NCI-H748 treated with DMSO at 0.1 percent for 48 hours (cell line): ENCODE results near the gene PKP2.
"Not testable (repeated sequence)": the region's sequence is repeated elsewhere in the genome, so short reads cannot be mapped to it uniquely, and the experiment has no call there.

ENCODE experiments used
- DNase-seq: peaks from one replicate; lab custom pipeline; 2025; lab: John Stamatoyannopoulos, UW

PKP2 gene

DNA sequence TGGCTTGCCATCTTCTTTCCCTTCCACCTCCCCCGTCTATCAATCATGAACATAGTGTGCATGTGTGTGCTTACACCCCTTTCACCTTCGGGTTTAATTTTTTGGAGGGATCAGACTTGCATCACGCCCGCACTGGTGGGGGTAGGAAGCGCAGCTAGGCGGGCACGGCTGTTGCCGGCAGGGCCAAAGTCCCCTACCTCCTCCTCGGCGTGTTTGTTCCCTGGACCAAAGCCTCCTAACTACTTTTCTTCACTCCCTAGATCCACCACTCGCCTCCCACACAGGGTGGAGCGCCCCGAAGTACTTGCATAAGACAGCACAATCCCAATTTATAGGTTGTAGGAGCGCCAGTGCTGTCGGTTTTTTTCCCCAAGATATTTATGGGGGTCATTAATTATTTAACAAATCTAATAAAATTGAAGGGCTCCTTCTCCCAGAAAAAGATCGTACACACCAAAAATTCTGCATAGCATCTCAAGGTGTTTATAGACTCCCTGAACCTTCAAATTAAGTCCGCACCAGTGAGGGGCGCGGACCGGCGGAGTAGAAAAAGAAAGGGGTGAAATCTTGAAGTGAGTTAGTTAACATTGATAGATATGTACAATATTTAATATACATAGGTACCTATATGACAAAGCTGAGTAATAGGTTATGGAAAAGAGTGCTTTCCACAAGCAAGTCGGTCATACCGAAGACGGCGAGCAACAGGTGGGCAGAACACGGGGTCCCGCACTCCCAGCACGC, 717 bp downstream of the PKP2 start:
- peak; percentile 60 for DNase-seq

DNA sequence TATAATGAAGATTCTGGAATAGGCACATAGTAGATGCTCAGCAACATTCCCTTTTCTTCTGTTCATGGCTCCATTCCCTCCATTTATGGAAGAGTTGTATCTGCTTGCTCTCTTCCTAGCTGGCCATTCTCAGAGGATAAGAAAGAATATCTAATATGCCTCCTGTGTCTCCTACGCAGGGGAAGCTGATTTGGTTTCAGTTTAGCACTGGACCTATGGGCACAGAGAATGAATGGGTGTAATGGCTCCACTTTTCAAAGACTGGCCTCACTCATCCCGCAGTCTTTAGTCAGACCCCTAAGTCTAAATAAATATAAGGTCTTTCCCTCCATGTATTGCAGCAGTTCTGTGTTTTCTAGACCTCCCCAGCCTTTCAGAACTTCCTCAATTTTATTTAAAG, 2.0 kb downstream of the PKP2 start:
- no peak for DNase-seq

DNA sequence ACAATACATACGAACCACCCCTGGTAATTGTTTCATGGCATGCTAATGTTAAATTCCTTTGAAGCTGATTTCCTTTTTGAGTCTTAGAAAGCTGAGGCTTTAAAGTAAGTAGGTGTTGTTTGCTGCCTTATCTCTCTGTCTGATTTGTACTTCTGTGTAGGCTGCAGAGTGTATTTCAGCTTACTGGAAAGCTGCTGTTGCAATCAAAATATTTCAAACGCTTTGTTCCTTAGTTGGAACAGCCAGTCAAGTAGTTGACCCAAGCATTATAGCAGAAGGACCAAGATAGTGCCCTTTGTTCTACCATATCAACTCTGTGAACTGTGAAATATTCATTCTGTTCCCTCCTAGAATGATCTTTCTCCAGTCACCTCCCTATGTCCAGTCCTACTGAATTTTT, 3.1 kb downstream of the PKP2 start:
- no peak for DNase-seq

DNA sequence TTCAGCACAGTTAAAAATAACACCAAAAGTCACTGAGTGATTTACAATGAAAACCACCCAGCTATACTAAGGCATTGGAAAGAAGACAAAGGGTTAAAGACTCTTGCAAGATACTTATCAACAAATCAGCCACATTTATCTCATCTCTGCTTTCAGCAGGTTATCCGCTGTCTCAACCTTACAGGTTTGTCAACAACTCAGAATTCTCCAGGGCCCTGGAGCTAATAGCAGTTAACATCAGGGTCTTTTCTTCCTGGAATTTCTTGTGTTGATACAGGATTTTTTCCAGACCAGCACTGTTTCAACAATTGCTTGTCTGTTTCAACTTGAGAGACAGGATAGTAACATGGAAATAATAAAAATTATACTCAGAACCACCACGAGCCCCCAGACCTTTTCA, 3.5 kb downstream of the PKP2 start:
- DNase-seq: no peak

DNA sequence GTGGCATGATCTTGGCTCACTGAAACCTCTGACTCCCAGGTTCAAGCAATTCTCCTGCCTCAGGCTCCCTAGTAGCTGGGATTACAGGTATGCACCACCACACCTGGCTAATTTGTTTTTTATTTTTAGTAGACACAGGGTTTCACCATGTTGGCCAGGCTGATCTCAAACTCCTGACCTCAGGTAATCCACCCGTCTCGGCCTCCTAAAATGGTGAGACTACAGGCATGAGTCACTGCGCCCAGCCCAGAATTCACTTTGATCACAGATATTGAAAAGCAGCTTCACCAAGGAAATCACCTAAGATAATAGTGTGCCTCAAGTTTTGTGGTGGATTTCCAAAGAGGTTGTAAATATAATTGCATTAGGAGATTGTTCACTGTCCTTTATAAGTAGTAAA, 4.2 kb downstream of the PKP2 start:
- not testable (repeated sequence) for DNase-seq

DNA sequence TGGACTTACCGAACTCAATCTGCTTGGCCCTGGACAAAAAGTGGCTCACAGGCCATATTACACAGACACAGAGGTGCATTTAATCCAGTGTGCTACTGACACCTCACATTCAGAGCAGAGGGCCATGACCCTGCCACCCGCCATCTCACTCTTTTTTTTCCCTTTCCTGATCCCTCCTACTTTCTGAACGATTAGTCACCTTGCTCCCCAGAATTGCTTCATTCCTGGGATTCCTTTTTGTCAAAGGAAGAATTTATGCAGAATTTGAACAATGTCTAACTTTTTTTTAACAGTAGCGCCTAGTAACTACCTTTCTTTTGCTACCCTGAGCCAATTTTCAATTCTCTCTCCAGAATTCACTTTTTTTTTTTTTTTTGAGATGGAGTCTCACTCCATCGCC, 4.6 kb downstream of the PKP2 start:
- no peak for DNase-seq

DNA sequence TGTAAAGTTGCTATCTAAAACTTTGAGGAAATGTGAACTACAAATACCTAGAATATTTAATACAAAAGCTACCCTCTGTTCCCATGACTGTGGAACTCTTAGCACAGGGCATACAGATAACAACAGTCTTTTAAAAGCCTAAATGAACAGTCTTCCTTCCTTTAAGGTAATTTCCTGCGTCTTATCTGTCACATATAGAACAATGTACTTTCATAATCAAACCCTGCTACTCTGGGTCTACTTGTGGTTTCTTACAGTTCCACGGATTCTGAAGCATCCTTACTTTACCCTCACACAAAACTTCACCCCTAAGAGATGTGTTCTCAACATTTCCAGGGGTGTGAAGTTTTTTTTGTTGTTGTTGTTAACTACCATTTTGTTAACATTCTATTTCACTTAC, 5.1 kb downstream of the PKP2 start:
- DNase-seq: no peak

DNA sequence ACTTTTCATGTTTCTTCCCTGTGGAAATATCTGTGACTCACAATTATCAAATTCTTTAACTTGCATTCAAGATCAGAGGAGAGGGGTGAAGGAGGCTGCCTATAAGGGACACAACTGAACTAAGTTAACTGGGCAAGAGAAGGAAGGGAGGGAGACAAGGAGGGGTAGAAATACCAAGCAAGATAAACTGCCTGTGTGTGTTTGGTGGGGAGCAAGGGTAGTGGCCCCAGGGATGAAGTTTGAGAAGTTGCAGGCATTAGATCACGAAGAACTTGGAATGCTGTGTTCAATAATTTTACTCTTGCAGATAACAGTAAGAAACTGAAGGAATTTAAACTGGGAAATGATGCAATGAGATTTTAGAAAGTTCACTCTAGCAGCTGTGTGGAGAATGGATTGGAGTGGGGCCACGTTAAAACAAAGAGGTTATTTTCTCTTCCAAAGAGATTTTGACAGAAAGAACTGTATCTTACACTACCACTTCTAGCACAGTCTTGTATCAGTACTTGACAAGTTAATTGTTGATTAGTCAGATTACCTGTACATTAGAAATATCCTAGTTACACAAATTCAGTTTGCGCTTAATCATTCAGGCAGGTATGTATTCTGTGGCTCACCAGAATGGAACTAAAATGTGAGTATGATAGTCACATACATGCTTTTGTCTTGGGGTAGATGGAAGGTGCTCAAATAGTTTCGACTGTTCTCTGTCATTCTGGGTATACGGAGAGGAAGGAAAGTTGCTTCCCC, 7.4 kb downstream of the PKP2 start:
- no peak for DNase-seq

DNA sequence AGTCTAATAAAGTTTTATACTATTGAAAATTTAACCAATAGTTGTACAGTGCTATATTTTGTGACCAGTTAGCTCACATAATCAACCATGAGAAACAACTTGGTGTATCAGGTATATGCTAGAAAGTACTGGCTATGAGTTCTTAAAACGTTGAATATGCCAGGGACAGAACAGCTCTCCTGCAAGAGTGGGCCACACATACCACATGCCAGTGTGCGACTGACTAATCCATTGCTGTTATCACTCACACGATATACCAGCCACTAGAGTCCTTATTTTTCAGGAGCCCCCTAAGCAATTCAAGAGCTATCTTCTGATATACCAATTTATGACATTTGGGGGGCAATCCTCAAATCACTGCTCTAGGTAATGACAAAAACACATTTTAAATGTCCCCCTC, 9.5 kb downstream of the PKP2 start:
- no peak for DNase-seq

DNA sequence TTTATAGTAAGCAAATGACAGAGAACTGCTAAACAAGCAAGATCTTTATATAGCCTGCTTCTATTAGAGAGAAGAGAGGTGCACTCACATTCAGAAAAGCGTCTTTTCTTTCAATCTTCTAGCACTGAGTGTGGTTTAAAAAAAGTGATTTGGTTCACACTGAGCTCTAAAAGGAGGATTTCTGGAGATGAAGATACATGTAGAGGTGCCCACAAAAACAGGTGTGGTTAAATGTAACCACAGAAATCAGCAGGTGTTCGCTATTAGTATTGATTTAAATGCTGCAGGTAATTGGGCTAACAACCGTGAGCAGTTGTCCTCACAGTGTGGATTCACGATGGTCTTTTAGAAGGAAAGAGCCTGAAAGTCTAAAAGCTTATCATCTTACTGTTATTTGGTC, 10.7 kb downstream of the PKP2 start:
- peak; percentile 92 for DNase-seq

DNA sequence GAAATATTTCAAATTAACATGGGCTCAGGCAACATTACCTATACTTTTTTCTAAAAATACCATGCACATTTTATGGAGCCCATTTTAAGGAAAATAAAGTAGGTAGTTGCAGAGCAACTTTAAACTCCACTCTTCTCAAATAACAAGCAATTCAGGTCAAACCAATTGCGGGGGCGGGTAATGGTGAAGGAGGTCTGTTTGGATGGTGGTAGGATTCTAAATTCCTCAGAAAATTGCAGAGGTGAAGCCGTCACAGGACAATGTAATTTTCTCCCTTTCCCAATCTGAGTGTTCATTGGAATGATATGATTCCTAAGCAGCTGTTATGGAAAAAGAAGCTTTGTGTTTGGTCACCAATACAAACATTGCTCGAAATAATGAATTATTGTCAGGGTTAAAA, 11.6 kb downstream of the PKP2 start:
- DNase-seq: no peak

DNA sequence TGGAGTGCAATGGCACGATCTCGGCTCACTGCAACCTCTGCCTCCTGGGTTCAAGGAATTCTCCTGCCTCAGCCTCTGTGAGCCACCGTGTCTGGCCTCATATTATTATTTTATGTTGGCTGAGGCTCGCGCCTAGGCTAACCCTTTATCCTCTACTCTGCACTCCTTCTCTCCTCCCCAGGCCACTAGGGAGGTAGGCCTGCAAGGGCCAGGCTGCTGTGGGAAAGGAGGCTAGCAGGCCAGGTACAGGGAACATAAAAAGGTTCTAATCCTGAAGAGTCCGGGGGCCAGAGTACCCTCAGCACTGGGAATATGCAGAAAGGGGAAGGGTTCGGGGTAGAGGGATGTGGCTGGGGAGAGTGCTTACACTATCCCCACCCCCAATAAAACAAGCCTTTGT, 14.9 kb downstream of the PKP2 start:
- no peak for DNase-seq

DNA sequence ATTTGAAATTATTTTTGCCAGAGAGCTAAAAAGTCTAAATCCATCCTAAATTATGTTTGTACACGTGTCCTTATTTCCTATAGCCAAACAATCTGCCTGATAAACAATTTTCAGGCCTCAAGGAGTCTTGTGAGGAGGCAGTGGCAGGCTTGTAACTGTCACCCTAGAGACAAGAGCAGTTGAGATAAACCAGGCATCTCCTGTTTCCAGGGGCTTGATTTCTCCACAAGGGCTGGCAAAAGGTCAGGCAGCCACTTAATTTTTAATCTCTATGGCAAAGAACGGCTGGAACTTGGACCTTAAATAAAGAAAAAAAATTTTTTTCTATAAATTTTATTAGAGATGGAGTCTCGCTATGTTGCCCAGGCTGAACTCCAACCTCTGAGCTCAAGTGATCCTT, 15.5 kb downstream of the PKP2 start:
- DNase-seq: no peak

DNA sequence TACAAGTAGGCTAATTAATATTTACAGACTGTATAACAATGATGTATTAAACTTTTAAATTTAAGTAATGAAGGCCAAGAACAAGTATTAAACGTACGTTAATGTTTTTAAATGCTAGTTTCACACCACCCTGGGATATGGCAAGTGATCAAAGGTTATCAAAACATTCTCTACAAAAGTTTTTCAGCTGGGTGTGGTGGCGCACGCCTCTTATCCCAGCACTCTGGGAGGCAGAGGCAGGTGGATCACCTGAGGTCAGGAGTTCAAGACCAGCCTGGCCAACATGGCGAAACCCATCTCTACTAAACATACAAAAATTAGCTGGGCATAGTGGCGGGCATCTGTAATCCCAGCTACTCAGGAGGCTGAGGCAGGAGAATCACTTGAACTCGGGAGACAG, 17.5 kb downstream of the PKP2 start:
- not testable (repeated sequence) for DNase-seq

DNA sequence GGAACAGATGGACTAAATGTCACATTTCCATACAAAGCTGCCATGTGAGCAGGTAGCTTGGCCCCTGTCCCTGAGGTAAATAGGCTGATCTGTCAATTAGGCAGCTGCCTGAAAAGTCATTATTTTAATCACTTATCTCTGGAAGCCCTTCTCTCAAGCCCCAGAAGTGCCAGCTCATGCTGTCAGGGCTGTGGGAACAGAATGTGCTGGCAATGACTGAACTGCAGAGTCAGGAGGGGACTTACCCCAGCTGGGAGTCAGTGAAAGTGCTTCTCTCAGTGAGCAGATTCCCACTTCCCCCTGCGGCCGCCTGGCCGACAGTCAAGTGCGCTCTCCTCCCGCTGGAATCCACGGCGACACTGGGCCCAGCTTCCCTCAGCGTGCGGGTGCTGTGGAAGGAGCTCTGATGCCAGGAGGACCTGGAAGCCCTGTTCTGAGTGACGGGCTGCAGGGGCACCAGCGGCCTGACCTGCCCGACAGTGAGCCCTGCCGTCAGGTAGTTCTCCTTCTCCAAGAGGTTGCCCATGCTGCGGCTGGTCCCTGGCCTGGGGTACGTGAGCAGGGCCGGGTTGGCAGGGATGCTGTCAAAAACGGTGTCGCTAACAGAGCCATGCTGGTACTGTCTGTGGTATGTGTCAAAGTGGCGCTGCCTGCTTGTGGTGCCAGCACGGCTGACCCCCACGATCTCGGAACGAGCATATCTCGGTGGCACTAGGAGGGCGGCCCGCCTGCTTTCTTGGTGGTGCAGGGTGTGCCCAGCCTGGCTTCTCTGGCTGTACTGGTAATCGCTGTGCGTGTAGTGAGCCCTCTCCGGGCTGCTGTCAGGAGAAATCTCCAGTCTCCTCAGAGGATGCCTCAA, 18.7 kb downstream of the PKP2 start:
- DNase-seq: no peak

DNA sequence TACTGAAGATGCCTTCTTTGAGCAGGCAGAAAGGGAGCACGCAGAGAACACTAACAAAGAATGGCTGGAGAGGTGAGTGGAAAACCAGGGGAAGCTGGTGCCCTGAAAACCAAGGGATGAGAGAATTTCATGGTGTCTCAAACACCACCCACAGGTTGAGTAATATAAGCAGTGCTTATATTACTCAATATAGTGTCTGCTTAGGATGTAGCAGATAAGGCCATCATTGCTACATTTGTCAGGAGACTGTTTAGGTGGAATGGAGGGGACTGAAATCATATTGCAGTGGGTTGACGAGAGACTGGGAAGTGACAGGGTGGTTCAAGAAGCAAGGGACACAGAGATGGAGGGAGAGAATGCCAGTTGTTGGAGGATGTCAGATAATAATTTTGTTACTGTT, 20.6 kb downstream of the PKP2 start:
- no peak for DNase-seq

DNA sequence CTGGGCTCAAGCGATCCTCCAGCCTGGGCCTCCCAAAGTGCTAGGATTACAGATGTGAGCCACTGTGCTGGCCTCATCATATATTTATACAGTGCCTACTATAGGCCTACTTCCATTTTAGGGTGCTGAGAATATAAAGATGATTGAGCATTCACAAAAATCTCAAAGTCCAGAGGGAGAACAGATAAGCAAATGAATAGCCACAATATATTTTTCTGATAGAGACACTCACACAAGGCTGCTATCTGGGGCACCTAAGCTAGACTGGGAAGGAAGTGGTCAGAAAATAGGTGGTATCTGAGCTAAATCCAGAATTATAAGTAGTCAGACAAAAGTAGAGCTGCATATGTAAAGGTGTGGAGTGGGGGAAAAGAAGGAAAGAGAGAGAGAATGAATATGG, 21.6 kb downstream of the PKP2 start:
- DNase-seq: no peak

DNA sequence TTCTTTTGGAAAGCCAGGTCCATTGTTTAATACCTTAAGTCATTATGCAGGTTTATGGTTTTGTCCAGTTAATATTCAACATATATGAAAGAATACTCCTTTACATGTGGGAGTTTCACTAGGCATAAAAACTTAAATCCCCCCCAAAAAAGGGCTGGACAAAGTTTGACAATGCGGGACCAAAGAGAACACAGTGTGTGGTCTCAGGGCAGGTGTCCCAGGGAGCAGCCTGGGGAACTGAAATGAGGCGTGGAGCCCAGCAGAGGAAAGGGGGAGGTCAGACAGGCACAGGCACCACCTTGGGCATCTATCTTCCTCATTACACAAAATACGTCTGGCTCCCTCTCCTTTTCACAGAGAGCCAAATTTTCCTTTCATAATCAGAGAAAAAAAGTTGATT, 22.5 kb downstream of the PKP2 start:
- DNase-seq: no peak

DNA sequence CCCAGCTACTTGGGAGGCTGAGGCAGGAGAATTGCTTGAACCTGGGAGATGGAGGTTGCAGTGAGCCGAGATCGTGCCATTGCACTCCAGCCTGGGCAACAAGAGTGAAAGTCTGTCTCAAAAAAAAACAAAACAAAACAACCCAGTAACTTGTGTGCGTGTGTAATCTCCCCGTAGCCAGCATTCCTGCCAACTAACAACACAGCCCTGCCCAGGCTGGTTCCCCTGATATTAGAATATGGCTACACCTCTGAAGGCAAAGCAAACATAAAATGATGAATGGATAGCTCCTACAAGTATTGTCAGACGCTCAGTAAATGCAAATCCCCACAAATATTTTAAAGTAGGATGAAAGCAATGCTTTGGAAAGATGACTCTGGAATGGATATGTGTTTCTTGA, 24.2 kb downstream of the PKP2 start:
- not testable (repeated sequence) for DNase-seq

DNA sequence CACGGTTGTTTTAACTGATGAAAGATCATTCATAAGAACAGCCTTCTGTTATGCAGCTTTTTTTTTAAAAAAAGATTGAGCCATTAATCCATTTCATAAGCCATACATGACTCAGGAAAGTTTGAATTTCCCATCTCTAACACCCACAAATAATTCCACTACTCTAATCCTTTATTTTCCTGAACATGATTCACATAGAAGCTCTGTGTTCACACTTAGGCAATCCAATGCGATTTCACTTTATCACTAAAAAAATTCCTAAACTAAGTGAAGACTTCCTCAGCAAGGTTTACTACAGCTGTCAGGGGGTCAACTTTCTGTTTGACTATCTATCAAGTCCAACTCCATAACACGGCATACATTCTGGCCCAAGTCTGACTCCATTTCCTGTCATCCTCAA, 25.9 kb downstream of the PKP2 start:
- DNase-seq: no peak

DNA sequence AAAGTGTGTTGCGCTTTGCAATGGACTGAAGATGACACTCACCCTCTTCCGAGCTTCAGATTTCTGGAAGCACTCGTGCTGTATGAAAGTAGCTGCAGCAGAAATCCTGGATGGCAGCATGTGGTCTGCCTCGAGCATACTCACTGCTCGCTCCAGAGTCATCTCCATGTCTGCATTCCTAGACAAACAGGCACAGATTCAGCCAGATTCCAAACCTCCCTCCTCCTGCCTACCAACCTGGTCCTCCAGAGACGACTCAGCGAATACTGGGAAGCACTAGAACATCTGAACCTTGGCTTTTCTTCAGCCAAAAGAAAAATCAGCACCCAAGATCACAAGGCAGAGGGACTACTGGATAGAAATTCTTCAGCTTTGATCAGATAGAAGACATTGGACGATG, 27.7 kb downstream of the PKP2 start:
- no peak for DNase-seq

DNA sequence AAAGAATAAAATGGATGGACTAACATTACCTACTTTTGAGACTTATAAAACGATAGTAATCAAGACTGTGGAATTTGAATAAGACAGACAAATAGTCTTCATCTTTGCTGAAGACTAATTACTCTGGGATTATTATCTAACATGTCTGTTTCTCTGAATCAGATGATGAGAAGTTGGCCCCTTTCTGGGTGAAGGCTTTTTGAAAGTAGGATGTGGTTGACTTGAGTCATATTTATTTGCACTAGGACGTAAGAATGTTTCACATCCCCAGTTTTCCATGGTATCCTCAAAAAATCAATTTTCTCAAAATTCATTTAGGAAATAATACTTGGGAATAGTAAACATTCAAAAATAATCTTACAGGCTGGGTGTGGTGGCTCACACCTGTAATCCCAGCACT, 31.8 kb downstream of the PKP2 start:
- no peak for DNase-seq

DNA sequence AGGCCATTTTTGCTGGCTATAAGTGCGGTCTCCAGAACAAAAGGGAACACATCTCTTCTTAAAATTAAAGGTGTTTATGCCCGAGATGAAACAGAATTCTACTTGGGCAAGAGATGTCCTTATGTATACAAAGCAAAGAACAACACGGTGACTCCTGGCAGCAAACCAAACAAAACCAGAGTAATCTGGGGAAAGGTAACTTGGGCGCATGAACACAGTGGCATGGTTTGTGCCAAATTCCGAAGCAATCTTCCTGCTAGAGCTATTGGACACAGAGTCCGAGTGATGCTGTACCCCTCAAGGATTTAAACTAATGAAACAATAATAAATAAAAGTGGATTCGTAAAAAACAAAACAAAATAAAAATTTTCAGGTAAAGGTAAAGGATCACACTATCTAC, 33.4 kb downstream of the PKP2 start:
- DNase-seq: no peak
